ENCODE results near the gene AGXT2.
"Not testable (repeated sequence)": the region's sequence is repeated elsewhere in the genome, so short reads cannot be mapped to it uniquely, and the experiment has no call there.

AGXT2 gene

GRCh38 chr5:35010676-35011075 is 37.1 kb downstream of the AGXT2 start:
- DNase-seq: no peak

GRCh38 chr5:35009657-35010056 is 38.1 kb downstream of the AGXT2 start:
- no peak for DNase-seq

GRCh38 chr5:35009019-35009418 is 38.7 kb downstream of the AGXT2 start:
- DNase-seq: no peak

DNA sequence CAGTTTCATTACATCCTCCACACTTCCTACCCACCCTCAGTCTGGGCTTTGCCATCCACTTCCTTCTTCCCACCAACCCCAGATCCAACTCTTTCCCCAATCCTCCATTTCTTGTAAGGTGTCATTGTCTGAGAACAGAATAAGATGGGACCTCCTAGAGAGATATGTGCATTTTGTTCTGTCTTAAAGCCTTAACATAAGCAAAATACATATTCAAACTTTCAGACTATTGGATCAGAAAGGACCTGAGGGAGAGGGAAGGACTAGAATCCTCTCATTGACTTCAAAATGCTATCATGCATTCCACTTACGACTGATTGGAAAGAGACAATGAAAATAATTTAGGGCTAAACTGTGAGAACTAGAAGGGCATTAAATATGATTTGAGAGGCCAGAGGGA is 43.0 kb downstream of the AGXT2 start:
- no peak for DNase-seq

- DNase-seq: no peak
These were observed 43.5 kb downstream of the AGXT2 start for GRCh38 chr5:35004200-35004599.

- peak; percentile 4 for DNase-seq
These were observed 44.5 kb downstream of the AGXT2 start for GRCh38 chr5:35003018-35003957.

- no peak for DNase-seq
These were observed 45.3 kb downstream of the AGXT2 start for GRCh38 chr5:35002459-35002858.

DNA sequence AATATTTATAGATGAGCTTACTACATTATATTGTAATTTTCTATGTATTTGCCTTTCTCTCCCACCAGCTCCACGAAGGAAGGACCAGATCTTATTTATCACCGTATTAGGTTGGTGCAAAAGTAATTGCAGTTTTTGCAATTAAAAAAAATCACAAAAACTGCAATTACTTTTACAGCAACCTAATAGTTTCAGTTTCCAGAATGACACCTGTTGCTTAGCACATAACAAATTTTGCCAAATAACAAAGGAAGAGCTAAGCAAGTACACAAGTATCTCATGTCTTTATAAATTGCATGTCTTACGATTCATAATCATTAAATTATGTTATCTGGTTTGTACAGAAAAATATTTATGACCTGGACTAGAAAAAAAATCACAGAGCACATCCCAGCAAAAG is 45.9 kb downstream of the AGXT2 start:
- DNase-seq: no peak

- no peak for DNase-seq
These were observed 49.5 kb downstream of the AGXT2 start for GRCh38 chr5:34998058-34998789.

DNA sequence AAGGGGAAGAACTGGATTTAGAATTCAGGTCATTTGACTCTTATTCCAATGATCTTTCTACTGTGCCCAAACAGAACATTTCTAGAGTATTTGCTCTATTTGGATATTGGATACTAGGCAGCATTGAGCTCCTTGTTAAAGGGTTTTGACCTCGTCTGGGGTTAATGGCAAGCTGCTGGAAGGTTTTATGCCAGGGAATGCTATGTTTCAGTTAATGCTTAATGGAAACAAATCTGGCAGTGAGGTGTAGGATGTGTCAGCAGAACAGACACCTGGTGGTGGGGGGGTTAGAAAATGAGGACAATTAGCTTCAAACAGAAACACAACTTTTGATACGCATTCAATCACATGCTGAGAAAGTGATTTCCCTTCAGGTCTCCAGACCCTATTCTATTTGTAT is 51.5 kb downstream of the AGXT2 start:
- no peak for DNase-seq

- DNase-seq: no peak
These were observed 53.8 kb downstream of the AGXT2 start for GRCh38 chr5:34993951-34994350.

- DNase-seq: no peak
These were observed 56.1 kb downstream of the AGXT2 start for GRCh38 chr5:34991486-34992238.

- no peak for DNase-seq
These were observed 60.8 kb downstream of the AGXT2 start for GRCh38 chr5:34986965-34987364.

GRCh38 chr5:34982823-34983222 is 64.9 kb downstream of the AGXT2 start:
- no peak for DNase-seq

DNA sequence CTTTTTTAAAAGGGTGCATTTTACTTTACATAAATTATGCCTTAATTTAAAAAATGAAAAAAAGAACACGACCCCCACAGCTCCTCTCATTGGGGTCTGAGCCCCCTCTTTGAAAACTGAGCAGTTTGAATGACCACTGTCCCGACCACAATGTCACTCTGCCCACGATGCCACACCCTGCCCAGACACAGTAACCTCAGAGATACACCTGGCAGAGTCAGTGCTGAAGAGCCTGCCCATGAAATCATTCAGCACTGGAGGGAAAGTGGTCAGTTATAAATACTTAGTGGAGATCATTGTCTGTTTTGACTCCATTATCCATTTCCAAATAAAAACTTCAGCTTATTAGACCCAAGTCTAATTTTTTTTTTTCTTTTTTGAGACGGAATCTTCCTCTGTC is 69.1 kb downstream of the AGXT2 start:
- DNase-seq: no peak

DNA sequence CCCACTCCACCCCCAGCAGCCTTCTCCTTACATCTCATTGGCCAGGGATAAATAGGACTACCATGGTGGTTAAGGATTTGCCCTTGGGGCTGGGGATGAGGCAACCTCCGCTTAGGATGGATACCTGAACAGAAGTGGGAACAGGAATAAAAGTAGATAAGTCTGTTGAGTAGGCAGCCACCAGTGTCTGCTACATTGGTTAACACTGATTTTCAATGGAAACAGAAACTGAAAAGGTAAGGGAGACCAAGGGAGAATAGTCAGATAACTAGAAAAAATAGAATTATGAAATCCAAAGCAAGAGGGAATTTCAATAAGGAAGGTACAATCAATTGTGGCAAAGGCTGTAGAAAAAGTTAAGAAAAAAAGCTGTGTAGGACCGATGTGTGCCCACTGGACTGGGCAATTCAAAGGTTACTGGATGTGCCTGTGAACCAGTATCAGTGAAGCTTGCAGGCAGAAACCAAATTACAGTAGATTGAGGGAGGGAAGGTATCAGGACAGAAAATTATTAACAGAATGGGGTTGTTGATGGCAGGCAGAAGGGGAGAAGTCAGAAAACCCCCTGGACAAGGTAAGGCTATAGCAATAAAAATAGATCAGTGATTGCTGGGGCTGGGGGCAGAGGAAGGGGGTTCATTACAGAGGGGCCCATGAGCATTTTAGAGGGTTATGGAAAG is 69.7 kb downstream of the AGXT2 start:
- DNase-seq: no peak

DNA sequence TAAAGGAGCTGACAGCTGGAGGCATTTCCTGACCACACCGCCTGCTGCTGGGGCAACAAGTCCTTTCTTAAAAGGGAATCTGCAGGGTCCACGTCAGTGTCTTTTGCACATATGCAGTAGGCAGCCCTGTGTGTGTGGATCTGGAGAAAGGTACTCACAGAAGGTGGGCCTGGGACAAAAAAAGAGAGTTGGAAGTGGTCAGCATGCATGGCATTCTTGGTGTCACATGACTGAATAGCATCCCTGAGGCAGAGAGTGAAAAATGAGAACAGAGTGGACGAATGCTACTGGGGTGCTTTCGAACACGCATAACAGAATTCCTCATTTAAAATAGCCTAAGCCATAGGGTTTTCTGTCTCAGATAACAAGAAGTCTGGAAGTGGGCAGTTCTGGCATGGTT is 71.4 kb downstream of the AGXT2 start:
- DNase-seq: no peak

DNA sequence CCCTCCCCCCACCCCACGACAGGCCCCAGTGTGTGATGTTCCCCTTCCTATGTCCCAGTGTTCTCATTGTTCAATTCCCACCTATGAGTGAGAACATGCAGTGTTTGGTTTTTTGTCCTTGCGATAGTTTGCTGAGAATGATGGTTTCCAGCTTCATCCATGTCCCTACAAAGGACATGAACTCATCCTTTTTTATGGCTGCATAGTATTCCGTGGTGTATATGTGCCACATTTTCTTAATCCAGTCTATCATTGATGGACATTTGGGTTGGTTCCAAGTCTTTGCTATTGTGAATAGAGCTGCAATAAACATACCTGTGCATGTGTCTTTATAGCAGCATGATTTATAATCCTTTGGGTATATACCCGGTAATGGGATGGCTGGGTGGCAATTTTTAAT is 76.1 kb downstream of the AGXT2 start:
- DNase-seq: not testable (repeated sequence)

DNA sequence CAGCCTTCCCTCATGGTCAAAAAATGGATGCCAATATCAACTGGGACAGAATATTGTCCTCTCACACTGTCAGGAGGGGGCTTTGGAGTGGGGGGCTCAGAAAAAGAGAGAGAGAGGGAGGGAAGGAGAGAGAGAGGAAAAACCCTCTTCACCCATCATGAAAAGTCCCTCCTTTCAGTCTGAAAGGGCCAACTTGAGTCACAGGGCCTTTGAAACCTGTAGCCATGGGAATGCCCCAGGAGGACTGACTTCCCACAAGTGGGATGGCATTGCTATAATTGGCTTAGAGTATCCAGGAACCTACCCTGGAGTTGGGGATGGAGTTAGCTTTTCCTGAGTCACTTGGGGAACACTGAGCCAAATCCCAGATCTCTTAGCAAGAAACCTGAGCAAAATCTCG is 77.2 kb downstream of the AGXT2 start:
- DNase-seq: no peak

DNA sequence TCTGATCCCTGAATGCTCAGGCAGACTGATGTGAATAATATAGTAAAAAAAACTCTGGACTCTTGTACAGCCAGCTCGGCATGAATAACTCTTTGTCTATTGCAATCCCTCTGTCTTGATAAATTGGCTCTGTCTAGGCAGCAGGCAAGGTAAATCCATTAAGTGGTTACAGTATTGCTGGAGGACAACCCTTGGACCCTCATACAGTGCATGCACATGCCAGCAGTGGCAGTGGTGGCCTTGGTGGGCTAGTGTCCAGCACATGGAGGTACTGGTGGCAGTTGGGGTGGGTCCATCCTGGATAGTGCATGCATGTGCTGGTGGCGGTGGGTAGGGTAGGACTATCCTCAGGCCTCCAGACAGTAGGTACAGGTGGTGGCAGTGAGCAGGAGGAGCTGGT is 79.5 kb downstream of the AGXT2 start:
- DNase-seq: no peak

DNA sequence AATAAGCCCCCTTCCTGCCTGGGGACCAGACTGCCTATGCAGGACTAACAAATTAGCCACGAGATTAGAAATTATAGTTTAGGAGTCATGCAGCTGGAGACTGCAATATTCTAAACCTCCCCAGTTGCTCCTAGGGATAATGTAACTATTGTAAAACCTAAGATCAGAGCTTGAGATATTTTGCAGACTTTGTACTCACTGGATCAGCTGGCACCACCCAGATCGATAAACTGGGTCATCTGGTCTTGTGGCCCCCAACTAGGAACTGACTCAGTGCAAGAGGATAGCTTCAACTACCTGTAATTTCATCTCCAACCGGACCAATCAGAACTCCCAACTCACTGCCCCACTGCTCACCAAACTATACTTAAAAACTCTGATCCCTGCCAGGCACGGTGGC is 80.2 kb downstream of the AGXT2 start:
- no peak for DNase-seq

GRCh38 chr5:34959323-34959722 is 88.4 kb downstream of the AGXT2 start:
- no peak for DNase-seq
